ENCODE measurements around the gene ENTPD7.

DNA sequence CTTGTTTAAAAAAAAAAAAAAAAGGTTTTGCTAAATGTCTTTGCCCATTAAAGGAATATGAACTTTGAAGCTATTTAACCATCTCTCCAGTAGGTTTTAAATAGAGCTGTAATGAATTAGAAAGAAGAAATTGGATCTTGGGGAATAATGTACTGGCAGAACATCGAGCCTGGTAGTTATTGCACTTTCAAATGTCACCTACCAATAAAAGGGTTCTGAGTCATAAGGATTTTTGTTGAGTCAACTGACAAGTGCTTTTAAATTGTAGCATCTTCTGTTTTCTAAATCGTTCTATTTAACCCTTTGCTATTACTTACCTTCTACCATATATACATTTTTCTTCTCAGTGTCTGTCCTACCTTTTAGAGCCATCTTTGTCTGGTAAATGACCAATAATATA is 83.4 kb downstream of the ENTPD7 start:
- TF ChIP-seq POLR2A (IDR thresholded peaks at IDR 0.05): no peak
- TF ChIP-seq, protein P1, sequence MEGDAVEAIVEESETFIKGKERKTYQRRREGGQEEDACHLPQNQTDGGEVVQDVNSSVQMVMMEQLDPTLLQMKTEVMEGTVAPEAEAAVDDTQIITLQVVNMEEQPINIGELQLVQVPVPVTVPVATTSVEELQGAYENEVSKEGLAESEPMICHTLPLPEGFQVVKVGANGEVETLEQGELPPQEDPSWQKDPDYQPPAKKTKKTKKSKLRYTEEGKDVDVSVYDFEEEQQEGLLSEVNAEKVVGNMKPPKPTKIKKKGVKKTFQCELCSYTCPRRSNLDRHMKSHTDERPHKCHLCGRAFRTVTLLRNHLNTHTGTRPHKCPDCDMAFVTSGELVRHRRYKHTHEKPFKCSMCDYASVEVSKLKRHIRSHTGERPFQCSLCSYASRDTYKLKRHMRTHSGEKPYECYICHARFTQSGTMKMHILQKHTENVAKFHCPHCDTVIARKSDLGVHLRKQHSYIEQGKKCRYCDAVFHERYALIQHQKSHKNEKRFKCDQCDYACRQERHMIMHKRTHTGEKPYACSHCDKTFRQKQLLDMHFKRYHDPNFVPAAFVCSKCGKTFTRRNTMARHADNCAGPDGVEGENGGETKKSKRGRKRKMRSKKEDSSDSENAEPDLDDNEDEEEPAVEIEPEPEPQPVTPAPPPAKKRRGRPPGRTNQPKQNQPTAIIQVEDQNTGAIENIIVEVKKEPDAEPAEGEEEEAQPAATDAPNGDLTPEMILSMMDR (IDR thresholded peaks at IDR 0.05): no peak
